Vagina (tissue), 2 donors: Measurements from ENCODE around the gene OR56A5. TPM values are rescaled to one million over a fixed set of nuclear protein-coding genes. Genes with fewer than 3 reads are reported as not detected.

Experiments used
- DNase-seq, 2 donors: peaks; one replicate each; pipeline ENCODE4 v3.0.0-alpha.2; 2017; ENCODE audit errors: extremely low spot score in 2 of 2
- H3K27ac ChIP-seq: fragments of 200-600 bp; sonication (generic); one replicate; pipeline ENCODE4 v1.5.1; 2019
- H3K27me3 ChIP-seq: fragments of 200-600 bp; sonication (generic); one replicate; pipeline ENCODE4 v1.5.1; 2019
- H3K36me3 ChIP-seq, 2 donors: fragments of 200-600 bp; sonication (generic); one replicate each; pipeline ENCODE4 v1.5.1; 2017 to 2019
- H3K4me1 ChIP-seq: fragments of 200-600 bp; sonication (generic); one replicate; pipeline ENCODE4 v1.5.1; 2019
- H3K4me3 ChIP-seq, 2 donors: fragments of 200-600 bp; sonication (generic); 1 replicate in 1 of 2; 2 replicates in 1 of 2; pipeline ENCODE4 v1.5.1; 2016 to 2019
- H3K9me3 ChIP-seq: fragments of 200-600 bp; sonication (generic); one replicate; pipeline ENCODE4 v1.5.1; 2019
- POLR2A ChIP-seq, 2 donors: fragments of 450-650 bp; IDR thresholded peaks; one replicate each; pipeline ENCODE4 v1.6.1; 2017; ENCODE audit warnings: antibody characterized with exemption in 2 of 2, mild to moderate bottlenecking in 2 of 2, moderate library complexity in 2 of 2
- POLR2AphosphoS5 ChIP-seq, 2 donors: sonication (generic); formaldehyde crosslinking; IDR thresholded peaks; one replicate each; pipeline ENCODE4 v1.9.0; 2017; ENCODE audit warnings: antibody characterized with exemption in 2 of 2, mild to moderate bottlenecking in 2 of 2, low read depth in 1 of 2; ENCODE audit not compliant: insufficient read depth in 1 of 2
- intact Hi-C: fragments of 100-400 bp; cut with DNase I; formaldehyde crosslinking; loops from one replicate; pipeline ENCODE4 v1.15.1; 2023
- total RNA-seq: library from RNA; depleted of rRNA; stranded (reverse); fragments of >200 nt; gene quantifications from one replicate; pipeline ENCODE4 v1.2.3, GENCODE V29; 2016
- TF ChIP-seq, protein P1 (sequence below), 3 experiments: fragments of 450-650 bp in 2 of 3; fragments of 200-600 bp in 1 of 3; sonication (generic) in 1 of 3; IDR thresholded peaks; one replicate each; pipeline ENCODE4 v1.5.1; 2017 to 2019; ENCODE audit warnings: antibody characterized with exemption in 3 of 3, mild to moderate bottlenecking in 2 of 3, moderate library complexity in 2 of 3

OR56A5 gene
- total RNA-seq, 1 donor from 2014 or later, result not detected

DNA sequence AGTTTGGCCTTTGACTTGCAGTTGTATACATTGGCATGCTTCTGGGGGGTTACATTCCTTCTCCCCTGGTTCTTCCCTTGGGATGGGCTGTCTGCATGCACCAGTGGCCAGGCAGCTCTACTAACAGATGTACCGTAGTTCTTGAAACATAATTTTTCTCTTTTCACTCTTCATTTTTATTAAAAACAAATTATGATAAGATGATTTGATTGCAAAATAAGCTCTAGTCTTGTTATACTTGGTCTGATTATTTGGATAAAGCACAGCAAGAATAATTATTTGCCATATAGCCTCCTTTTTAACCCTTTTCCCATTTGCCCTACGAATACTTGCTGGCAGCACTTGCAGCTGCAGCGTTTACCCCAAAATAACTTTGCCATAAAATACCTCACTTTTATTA lies 12.7 kb downstream of the OR56A5 start:
- DNase-seq, result no peak
- no peak overlapping the region for H3K27ac ChIP-seq
- H3K27me3 ChIP-seq, result no peaks in the 10 kb centered on the region
- H3K4me3 ChIP-seq, result no peak overlapping the region
- TF ChIP-seq, protein P1, sequence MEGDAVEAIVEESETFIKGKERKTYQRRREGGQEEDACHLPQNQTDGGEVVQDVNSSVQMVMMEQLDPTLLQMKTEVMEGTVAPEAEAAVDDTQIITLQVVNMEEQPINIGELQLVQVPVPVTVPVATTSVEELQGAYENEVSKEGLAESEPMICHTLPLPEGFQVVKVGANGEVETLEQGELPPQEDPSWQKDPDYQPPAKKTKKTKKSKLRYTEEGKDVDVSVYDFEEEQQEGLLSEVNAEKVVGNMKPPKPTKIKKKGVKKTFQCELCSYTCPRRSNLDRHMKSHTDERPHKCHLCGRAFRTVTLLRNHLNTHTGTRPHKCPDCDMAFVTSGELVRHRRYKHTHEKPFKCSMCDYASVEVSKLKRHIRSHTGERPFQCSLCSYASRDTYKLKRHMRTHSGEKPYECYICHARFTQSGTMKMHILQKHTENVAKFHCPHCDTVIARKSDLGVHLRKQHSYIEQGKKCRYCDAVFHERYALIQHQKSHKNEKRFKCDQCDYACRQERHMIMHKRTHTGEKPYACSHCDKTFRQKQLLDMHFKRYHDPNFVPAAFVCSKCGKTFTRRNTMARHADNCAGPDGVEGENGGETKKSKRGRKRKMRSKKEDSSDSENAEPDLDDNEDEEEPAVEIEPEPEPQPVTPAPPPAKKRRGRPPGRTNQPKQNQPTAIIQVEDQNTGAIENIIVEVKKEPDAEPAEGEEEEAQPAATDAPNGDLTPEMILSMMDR (IDR thresholded peaks at IDR 0.05), result no peak
- TF ChIP-seq POLR2A (IDR thresholded peaks at IDR 0.05), result no peak
- no peak for TF ChIP-seq POLR2AphosphoS5 (IDR thresholded peaks at IDR 0.05; ENCODE audit: insufficient read depth in 1 of 2, low read depth in 1 of 2)
- H3K9me3 ChIP-seq, result no peaks in the 10 kb centered on the region
- H3K36me3 ChIP-seq, result no peaks in the 10 kb centered on the region
- intact Hi-C loops, result no loop called here
- H3K4me1 ChIP-seq, result no peaks in the 10 kb centered on the region

GRCh38 chr11:5941951-5942350 lies 26.3 kb downstream of the OR56A5 start, which contains the start of gene OR56A3:
TSS of gene OR56A3 (plus strand) at chr11:5942251. CDS start at chr11:5947347, 5,096 bp downstream.
- TF ChIP-seq POLR2A (IDR thresholded peaks at IDR 0.05) (no peak), POLR2AphosphoS5 (IDR thresholded peaks at IDR 0.05; ENCODE audit: insufficient read depth in 1 of 2, low read depth in 1 of 2) (no peak)
- TF ChIP-seq, protein P1 (IDR thresholded peaks at IDR 0.05), result no peak
- Histone ChIP-seq H3K27ac (no peak within 1 kb of the TSS), H3K36me3 (no peaks in the 10 kb centered on the region), H3K9me3 (no peaks in the 10 kb centered on the region), H3K27me3 (no peaks in the 10 kb centered on the region), H3K4me3 (no peak within 1 kb of the TSS), H3K4me1 (no peaks in the 10 kb centered on the region)
- no peak for DNase-seq
- intact Hi-C loops, result no loop called here

DNA sequence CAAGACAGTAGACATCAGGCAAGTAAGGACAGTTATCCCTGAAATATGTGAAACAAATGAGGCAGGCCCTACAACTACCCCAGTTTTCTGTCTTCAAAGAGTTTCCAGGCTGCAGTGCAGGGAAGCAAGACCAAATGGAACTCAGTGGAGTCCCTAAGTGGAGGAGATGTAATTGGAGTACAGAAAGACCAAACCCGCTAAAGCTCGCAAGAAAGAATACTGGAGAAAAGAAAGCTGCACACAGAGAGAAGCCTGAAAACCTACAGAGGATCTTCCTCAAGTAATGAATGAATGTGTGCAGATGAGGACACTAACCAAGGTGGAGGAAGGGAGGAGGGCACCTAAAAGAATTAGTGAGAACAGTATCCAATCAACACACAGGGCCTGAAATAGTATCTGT lies 27.5 kb downstream of the OR56A5 start:
- H3K9me3 ChIP-seq, result no peaks in the 10 kb centered on the region
- H3K4me3 ChIP-seq, result no peak overlapping the region
- H3K36me3 ChIP-seq, result no peaks in the 10 kb centered on the region
- no peak overlapping the region for H3K27ac ChIP-seq
- H3K27me3 ChIP-seq, result no peaks in the 10 kb centered on the region
- TF ChIP-seq POLR2A (IDR thresholded peaks at IDR 0.05) (no peak), POLR2AphosphoS5 (IDR thresholded peaks at IDR 0.05; ENCODE audit: insufficient read depth in 1 of 2, low read depth in 1 of 2) (no peak)
- TF ChIP-seq, protein P1 (IDR thresholded peaks at IDR 0.05), result no peak
- DNase-seq, result no peak
- H3K4me1 ChIP-seq, result no peaks in the 10 kb centered on the region
- intact Hi-C loops, result no loop called here

- no peaks in the 10 kb centered on the region for H3K36me3 ChIP-seq
- H3K9me3 ChIP-seq, result no peaks in the 10 kb centered on the region
- no peak overlapping the region for H3K27ac ChIP-seq
- no peaks in the 10 kb centered on the region for H3K27me3 ChIP-seq
- TF ChIP-seq POLR2A (IDR thresholded peaks at IDR 0.05) (no peak), POLR2AphosphoS5 (IDR thresholded peaks at IDR 0.05; ENCODE audit: insufficient read depth in 1 of 2, low read depth in 1 of 2) (no peak)
- TF ChIP-seq, protein P1 (IDR thresholded peaks at IDR 0.05), result no peak
- H3K4me3 ChIP-seq, result no peak overlapping the region
- intact Hi-C loops, result no loop called here
- H3K4me1 ChIP-seq, result no peaks in the 10 kb centered on the region
- no peak for DNase-seq
Observed at GRCh38 chr11:5938603-5938965, 29.7 kb downstream of the OR56A5 start.

DNA sequence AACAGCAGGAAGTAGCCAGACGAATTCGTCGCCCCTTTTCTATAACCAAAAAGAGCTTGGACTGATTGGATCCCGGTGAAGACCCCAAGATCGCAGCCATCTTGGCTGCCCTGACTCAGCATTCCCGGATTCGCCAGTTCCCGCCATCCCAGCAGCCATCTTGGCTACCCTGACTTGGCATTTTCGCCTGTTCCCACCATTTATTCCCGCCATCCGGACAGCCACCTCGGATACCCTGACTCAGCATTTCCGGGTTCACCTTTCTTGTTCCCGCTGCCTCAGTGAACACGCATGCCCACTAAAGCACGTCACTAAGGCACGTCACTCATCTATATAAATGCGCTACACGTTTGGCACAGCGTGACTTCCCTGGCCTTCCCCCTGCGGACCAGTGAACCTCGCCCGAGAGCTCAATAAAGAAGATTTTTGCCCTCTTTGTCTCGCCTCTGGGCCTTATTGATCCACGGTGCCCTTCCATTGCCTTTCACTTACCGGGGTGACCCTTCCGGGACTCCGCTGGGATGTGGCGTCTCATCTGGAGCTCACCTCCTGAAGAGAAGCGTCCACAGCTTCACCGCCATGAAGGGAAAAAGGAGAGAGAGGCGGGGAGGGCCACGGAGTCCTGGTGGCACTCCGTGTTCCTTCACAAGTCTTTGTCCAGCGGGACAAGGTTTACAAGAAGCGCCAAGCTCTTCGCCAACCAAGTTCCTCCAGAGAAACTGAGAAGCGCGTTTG lies 30.3 kb downstream of the OR56A5 start:
- no peak for DNase-seq
- H3K4me3 ChIP-seq, result no peak overlapping the region
- TF ChIP-seq POLR2A (IDR thresholded peaks at IDR 0.05), result no peak
- TF ChIP-seq, protein P1 (IDR thresholded peaks at IDR 0.05), result no peak
- TF ChIP-seq POLR2AphosphoS5 (IDR thresholded peaks at IDR 0.05; ENCODE audit: insufficient read depth in 1 of 2, low read depth in 1 of 2), result no peak
- H3K27me3 ChIP-seq, result no peaks in the 10 kb centered on the region
- no peaks in the 10 kb centered on the region for H3K9me3 ChIP-seq
- intact Hi-C loops, result no loop called here
- no peaks in the 10 kb centered on the region for H3K4me1 ChIP-seq
- no peak overlapping the region for H3K27ac ChIP-seq
- no peaks in the 10 kb centered on the region for H3K36me3 ChIP-seq
